ENCODE results near the gene SYNE3. TPM values are rescaled to one million over a fixed set of nuclear protein-coding genes. Genes with fewer than 3 reads are reported as not detected.

Gene SYNE3
- total and polyA plus RNA-seq, 10 donors: 1.4 to 34.5 (median 27.5) TPM

DNA sequence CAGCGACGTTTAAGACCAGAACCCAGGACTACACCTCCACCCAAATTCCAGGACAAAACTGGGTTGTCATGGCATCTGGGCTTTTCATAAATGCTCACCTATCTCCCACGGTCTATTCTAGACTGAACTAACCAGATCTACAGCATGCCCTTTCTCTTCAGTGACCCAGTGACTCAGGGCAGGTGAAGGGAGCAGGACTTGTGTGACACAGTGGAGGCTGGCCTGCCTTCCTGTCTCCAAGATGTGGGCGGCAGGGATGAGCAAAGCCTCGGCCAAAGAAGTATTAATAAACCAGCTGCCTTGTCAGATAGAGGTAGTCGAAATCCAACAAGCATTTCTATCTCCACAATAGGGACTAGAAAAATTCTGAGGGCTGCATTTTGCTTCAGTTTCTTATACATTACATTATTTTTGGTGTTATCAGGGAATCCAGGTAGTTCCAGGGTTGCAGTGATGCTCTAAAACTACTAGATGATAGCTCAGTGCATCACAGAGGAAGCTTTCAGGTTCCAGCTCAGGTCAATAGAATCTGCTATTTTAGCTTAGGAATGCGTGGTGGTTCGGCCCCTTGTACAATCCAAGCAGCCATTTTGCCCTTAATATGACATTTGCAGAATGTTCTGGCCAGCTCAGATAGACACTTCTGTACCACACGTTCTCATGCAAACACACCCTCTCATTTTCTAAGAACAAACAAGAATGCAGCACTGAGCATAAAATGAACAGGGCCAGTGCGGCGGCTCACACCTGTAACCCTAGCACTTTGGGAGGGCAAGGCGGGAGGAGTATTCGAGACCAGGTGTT lies 14.2 kb upstream of the SYNE3 start:
- Histone ChIP-seq H3K27me3 (replicated peaks in 1 of 7) (no peaks in the 10 kb centered on the region), H3K4me1 (peaks cover 29 to 65% (median 55%) of the 10 kb centered on the region in 6 donors), H3K27ac (peak overlapping the region in 2 of 8 donors; percentile 28 to 32), H3K4me3 (no peak overlapping the region), H3K36me3 (peaks cover 0 to 21% (median 5%) of the 10 kb centered on the region in 6 donors), H3K9me3 (no peaks in the 10 kb centered on the region)
- intact Hi-C loops (cut with DNase I; ENCODE audit: low total_unique reads): no loop called here
- 77 to 87% (median 85%) methylated on average over 13 of the region's 13 CpGs for WGBS, 5 donors
- no peak for DNase-seq
- TF ChIP-seq POLR2AphosphoS5 (IDR thresholded peaks at IDR 0.05): no peak
- TF ChIP-seq, protein P1, sequence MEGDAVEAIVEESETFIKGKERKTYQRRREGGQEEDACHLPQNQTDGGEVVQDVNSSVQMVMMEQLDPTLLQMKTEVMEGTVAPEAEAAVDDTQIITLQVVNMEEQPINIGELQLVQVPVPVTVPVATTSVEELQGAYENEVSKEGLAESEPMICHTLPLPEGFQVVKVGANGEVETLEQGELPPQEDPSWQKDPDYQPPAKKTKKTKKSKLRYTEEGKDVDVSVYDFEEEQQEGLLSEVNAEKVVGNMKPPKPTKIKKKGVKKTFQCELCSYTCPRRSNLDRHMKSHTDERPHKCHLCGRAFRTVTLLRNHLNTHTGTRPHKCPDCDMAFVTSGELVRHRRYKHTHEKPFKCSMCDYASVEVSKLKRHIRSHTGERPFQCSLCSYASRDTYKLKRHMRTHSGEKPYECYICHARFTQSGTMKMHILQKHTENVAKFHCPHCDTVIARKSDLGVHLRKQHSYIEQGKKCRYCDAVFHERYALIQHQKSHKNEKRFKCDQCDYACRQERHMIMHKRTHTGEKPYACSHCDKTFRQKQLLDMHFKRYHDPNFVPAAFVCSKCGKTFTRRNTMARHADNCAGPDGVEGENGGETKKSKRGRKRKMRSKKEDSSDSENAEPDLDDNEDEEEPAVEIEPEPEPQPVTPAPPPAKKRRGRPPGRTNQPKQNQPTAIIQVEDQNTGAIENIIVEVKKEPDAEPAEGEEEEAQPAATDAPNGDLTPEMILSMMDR (IDR thresholded peaks at IDR 0.05 in 8 of 11, conservative IDR thresholded peaks at IDR 0.05 in 3 of 11): no peak
- TF ChIP-seq POLR2A (IDR thresholded peaks at IDR 0.05): no peak

DNA sequence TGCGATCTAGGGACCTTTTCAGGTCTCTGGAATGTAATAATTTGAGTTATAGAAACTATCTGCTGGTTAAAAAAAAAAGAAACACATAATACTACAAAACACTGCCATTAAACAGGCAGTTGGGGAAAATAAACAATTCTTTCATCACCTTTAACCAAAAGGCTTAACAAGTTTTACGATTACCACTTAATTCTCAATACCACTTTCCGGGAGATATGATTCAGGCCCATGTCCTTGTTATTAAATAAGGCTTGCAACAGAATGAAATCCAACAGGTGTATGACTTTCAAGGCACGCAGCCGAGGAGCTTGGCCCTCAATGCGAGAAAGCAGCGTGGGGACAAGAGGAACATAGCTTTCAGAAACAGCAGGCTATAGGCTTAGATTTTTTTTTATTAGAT lies 12.8 kb upstream of the SYNE3 start:
- H3K4me3 ChIP-seq: no peak overlapping the region
- no peak overlapping the region for H3K27ac ChIP-seq
- no peaks in the 10 kb centered on the region for H3K27me3 ChIP-seq (replicated peaks in 1 of 7)
- H3K36me3 ChIP-seq: peaks cover 0 to 21% (median 5%) of the 10 kb centered on the region in 6 donors
- intact Hi-C loops (cut with DNase I; ENCODE audit: low total_unique reads): loop anchor here (5.0 kb wide), 2 partner anchors 87 to 102 kb away; no protein-coding TSS in a partner anchor
- 88 to 95% (median 93%) methylated on average over 7 of the region's 7 CpGs for WGBS, 5 donors
- no peak for DNase-seq
- peaks cover 31 to 74% (median 57%) of the 10 kb centered on the region in 6 donors for H3K4me1 ChIP-seq
- TF ChIP-seq, protein P1 (IDR thresholded peaks at IDR 0.05 in 8 of 11, conservative IDR thresholded peaks at IDR 0.05 in 3 of 11): no peak
- TF ChIP-seq POLR2AphosphoS5 (IDR thresholded peaks at IDR 0.05) (no peak), POLR2A (IDR thresholded peaks at IDR 0.05) (no peak)
- no peaks in the 10 kb centered on the region for H3K9me3 ChIP-seq

DNA sequence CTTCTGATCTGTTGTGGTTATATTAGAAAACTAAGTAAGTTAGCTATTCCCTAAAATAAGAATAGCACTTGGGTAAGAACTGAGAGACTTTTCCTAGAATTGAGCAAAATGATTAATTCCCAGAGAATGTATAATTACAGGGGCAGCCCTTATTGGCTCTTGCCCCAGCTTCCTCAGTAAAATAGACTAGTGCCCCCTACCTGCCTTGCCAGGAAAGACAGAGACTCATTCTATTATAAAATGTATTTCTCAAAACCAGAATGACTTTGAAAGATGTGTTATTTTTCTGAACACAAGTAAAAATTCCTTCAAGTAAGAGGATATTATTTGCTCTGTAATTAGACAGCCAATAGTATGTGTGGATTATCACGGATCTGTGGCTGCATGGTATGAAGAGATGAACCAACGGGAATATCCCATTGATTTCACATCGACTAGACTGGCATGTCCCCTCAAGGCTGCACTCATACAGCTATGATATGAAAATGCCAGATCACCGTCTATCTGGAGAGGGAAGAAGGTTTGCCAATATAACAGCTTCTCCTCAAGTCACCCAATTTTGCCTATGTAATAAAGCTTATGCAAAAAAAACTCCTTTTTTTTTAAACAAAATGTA lies 11.0 kb upstream of the SYNE3 start:
- H3K36me3 ChIP-seq: peaks cover 0 to 21% (median 5%) of the 10 kb centered on the region in 6 donors
- H3K27ac ChIP-seq: peak overlapping the region in 3 of 8 donors; percentile 21 to 59 (median 36)
- no peaks in the 10 kb centered on the region for H3K27me3 ChIP-seq (replicated peaks in 1 of 7)
- 47 to 69% (median 61%) methylated on average over 4 of the region's 4 CpGs for WGBS, 5 donors
- no peaks in the 10 kb centered on the region for H3K9me3 ChIP-seq
- no peak for TF ChIP-seq POLR2A (IDR thresholded peaks at IDR 0.05)
- TF ChIP-seq, protein P1 (IDR thresholded peaks at IDR 0.05 in 8 of 11, conservative IDR thresholded peaks at IDR 0.05 in 3 of 11): peak; percentile 64 to 86 (median 82)
- TF ChIP-seq POLR2AphosphoS5 (IDR thresholded peaks at IDR 0.05): no peak
- no peak for DNase-seq
- H3K4me1 ChIP-seq: peaks cover 23 to 75% (median 58%) of the 10 kb centered on the region in 6 donors
- intact Hi-C loops (cut with DNase I; ENCODE audit: low total_unique reads): loop anchor here (5.0 kb wide), 2 partner anchors 85 to 100 kb away; no protein-coding TSS in a partner anchor
- no peak overlapping the region for H3K4me3 ChIP-seq

Data from spleen (tissue), 11 donors.